ENCODE measurements around the gene TIMM13.
"Not testable (repeated sequence)": the region's sequence is repeated elsewhere in the genome, so short reads cannot be mapped to it uniquely, and the experiment has no call there.

DNA sequence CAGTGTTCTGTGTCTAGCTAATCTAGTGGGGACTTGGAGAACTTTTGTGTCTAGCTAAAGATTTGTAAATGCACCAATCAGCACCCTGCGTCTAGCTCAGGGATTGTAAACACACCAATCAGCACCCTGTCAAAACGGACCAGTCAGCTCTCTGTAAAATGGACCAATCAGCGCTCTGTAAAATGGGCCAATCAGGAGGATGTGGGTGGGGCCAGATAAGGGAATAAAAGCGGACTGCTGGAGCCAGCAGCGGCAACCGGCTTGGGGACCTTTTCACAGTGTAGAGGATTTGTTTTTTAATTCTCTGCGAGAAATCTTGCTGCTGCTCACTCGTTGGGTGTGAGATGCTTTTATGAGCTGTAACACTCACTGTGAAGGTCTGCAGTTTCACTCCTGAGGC lies 34.5 kb downstream of the TIMM13 start:
- TF ChIP-seq, protein P1, sequence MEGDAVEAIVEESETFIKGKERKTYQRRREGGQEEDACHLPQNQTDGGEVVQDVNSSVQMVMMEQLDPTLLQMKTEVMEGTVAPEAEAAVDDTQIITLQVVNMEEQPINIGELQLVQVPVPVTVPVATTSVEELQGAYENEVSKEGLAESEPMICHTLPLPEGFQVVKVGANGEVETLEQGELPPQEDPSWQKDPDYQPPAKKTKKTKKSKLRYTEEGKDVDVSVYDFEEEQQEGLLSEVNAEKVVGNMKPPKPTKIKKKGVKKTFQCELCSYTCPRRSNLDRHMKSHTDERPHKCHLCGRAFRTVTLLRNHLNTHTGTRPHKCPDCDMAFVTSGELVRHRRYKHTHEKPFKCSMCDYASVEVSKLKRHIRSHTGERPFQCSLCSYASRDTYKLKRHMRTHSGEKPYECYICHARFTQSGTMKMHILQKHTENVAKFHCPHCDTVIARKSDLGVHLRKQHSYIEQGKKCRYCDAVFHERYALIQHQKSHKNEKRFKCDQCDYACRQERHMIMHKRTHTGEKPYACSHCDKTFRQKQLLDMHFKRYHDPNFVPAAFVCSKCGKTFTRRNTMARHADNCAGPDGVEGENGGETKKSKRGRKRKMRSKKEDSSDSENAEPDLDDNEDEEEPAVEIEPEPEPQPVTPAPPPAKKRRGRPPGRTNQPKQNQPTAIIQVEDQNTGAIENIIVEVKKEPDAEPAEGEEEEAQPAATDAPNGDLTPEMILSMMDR (IDR thresholded peaks at IDR 0.05; ENCODE audit: insufficient read depth, low read length, poor library complexity, severe bottlenecking), result not testable (repeated sequence)
- not testable (repeated sequence) for TF ChIP-seq EZH2phosphoT487 (conservative IDR thresholded peaks at IDR 0.05; ENCODE audit: low read length)

Measured in SU-DHL-6 (cell line).